HUES64 (cell line): ENCODE data around the gene UBE2S.

Experiments
- H3K27ac ChIP-seq: 2 replicates; pipeline ENCODE4 v1.7.0; 2013; ENCODE audit warnings: low read depth, low read length, inconsistent platforms
- H3K27me3 ChIP-seq: 2 replicates; pipeline ENCODE4 v1.6.1; 2013; ENCODE audit warnings: mild to moderate bottlenecking, low read length; ENCODE audit not compliant: insufficient read depth
- H3K36me3 ChIP-seq: 2 replicates; pipeline ENCODE4 v1.6.1; 2013; ENCODE audit warnings: mild to moderate bottlenecking, low read length; ENCODE audit not compliant: insufficient read depth
- H3K4me1 ChIP-seq: 2 replicates; pipeline ENCODE4 v1.6.1; 2013; ENCODE audit warnings: mild to moderate bottlenecking, low read length, moderate library complexity; ENCODE audit not compliant: insufficient read depth
- H3K4me3 ChIP-seq: 2 replicates; pipeline ENCODE4 v1.5.1; 2013; ENCODE audit warnings: mild to moderate bottlenecking, low read length, moderate library complexity
- H3K9ac ChIP-seq: 2 replicates; pipeline ENCODE4 v1.6.1; 2013; ENCODE audit warnings: mild to moderate bottlenecking, low read depth, low read length
- H3K9me3 ChIP-seq: 2 replicates; pipeline ENCODE4 v1.6.1; 2013; ENCODE audit warnings: low read depth, low read length; ENCODE audit not compliant: insufficient read depth
- WGBS: fragments of 150-250, 120-280 bp; methylation state at CpG from one replicate; pipeline ENCODE4 v1.1.7; 2013; ENCODE audit warnings: missing lambda C conversion rate; 5-methylcytosine and 5-hydroxymethylcytosine counted together

UBE2S gene

DNA sequence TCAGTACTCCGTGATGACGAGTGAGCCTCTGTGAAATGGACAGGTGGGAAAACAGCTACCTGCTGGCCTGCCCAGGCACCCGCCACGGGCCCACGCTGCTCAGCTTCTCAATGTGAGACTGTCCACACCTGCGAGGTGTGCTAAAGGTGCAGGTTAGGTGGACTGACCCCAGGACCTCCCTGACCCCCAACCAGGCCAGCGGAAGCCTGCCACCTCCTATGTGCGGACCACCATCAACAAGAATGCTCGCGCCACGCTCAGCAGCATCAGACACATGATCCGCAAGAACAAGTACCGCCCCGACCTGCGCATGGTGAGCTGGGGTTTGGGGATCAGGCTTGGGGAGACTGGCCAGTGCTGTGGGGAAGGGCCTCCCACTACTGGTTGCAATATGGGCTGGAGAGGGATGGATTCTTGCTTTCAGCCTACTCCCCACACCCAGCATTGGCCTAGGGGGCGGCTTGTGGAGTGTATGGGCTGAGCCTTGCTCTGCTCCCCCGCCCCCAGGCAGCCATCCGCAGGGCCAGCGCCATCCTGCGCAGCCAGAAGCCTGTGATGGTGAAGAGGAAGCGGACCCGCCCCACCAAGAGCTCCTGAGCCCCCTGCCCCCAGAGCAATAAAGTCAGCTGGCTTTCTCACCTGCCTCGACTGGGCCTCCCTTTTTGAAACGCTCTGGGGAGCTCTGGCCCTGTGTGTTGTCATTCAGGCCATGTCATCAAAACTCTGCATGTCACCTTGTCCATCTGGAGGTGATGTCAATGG, 19.7 kb downstream of the UBE2S start:
- peak overlapping the region; percentile 91 for H3K9ac ChIP-seq
- 94% methylated on average over 24 of the region's 24 CpGs for WGBS
- H3K36me3 ChIP-seq: peaks cover 42% of the 10 kb centered on the region
- H3K27ac ChIP-seq: no peak overlapping the region
- H3K4me1 ChIP-seq: peaks cover 18% of the 10 kb centered on the region
- H3K9me3 ChIP-seq: no peaks in the 10 kb centered on the region
- H3K27me3 ChIP-seq: peaks cover 3% of the 10 kb centered on the region; the same call in 1 of the 2 replicates
- peak overlapping the region; percentile 83 for H3K4me3 ChIP-seq

DNA sequence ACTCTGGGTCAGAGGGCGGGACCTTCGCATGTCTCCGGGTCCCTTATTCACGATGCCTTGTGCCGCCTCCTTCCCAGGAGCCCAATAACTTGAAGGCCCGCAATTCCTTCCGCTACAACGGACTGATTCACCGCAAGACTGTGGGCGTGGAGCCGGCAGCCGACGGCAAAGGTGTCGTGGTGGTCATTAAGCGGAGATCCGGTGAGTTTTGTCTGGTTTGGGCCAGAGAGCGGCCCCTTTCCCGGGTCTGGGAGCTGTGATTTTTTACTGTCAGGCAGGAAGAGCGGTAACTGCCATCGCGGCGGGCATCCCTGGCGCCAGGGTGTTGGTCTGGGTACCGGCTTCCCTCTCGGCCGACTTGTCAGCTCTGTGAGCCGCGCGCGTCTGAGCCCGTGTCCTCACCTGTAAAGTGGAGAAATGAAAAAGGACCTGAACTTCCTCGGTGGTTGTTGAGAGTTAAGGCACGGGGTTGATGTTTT, 21.1 kb downstream of the UBE2S start:
- H3K9ac ChIP-seq: peak overlapping the region; percentile 91
- 7% methylated on average over 33 of the region's 33 CpGs for WGBS
- H3K4me3 ChIP-seq: peak overlapping the region; percentile 83
- peaks cover 42% of the 10 kb centered on the region for H3K36me3 ChIP-seq
- peak overlapping the region; percentile 62; the same call in 1 of the 2 replicates for H3K27ac ChIP-seq
- H3K4me1 ChIP-seq: peaks cover 13% of the 10 kb centered on the region; the same call in 1 of the 2 replicates
- H3K9me3 ChIP-seq: no peaks in the 10 kb centered on the region
- H3K27me3 ChIP-seq: peaks cover 9% of the 10 kb centered on the region; the same call in 1 of the 2 replicates

DNA sequence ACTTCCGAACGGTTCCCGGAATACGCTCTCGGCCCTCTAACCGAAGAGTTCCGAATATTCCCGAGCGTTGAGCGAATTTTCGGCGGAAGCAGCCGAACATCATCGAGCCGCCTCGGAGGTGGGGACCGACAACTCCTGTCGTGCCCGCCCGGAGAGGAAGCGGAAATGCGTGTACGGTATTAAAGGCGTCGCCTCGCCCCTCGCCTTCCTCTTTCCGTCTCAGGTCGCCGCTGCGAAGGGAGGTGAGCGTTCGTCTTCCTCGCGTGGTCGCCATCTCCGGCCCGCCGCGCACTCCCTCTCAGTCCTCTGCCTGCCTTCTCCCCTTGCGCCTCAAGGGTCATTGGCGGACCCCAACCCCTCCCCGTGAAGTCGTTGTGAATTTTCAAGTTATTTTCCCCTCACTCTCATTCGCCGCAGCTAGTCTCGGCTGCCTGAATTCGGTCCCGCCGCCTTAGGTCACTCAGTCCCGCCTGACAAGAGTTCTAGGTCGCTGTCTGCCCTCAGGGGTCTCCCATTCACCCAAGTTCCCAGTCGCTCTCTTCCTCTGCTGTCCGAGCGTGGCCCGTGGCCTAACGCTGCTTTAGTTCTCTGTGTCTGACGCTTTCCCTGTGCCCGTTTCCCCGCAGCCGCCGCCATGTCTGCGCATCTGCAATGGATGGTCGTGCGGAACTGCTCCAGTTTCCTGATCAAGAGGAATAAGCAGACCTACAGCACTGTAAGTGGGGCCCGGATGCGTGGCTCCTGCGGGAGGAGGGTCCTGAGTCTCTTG, 21.7 kb downstream of the UBE2S start, which contains the start of gene RPL28:
Gene RPL28 (plus strand): TSS at position 209 of the 769 bp plus-strand sequence. CDS start 426 bp downstream, at position 635.
- H3K27ac ChIP-seq: peak within 1 kb of the TSS; percentile 86

DNA sequence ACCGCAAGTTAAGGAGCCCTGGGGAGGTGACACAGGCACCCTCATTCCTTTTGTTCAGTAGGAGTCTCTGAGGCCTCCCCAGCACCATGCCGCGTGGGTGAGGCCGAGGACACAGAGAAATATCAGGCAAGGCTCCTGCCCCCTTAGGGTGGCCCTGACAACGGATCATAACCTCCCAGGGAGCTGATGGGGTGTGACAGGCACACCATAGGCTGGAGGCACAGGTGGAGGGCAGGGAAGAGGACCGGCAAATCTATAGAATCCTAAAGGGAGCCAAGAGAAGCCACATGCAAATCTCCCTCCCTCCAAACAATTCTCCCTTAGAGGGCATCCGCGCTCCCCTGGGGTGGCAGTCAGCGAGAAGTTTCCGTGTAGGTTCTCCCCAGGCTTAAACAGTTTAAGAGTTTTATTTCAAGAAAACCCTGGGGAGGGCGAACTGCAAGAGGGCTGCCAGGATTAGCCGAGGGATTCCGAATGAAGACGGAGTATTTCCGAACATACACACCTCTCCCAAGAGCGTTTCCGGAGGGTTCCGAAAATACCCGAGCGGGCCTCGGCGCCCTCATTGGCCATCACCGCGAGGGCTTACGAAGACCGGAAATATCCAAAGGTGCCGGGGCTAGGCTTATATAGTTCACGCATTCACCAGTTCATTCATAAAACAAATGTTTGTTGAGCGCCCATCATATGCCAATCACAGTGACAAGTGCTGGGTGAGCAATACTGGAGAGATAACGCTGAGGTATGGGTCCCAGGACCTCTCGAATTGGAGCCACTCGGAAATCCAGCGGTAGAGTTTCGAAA, 22.5 kb downstream of the UBE2S start:
- Histone ChIP-seq H3K9me3 (no peaks in the 10 kb centered on the region), H3K27ac (peak overlapping the region; percentile 86), H3K4me1 (peaks cover 13% of the 10 kb centered on the region; the same call in 1 of the 2 replicates), H3K4me3 (peak overlapping the region; percentile 83), H3K27me3 (peaks cover 9% of the 10 kb centered on the region; the same call in 1 of the 2 replicates), H3K9ac (peak overlapping the region; percentile 84), H3K36me3 (peaks cover 39% of the 10 kb centered on the region)
- WGBS: 6% methylated on average over 34 of the region's 34 CpGs

More for the DNA sequence above, 21.7 kb downstream of the UBE2S start, which contains the start of gene RPL28:
- Histone ChIP-seq H3K27me3 (peaks cover 9% of the 10 kb centered on the region; the same call in 1 of the 2 replicates), H3K4me3 (peak within 1 kb of the TSS; percentile 83), H3K4me1 (peaks cover 13% of the 10 kb centered on the region; the same call in 1 of the 2 replicates), H3K36me3 (peaks cover 42% of the 10 kb centered on the region), H3K9ac (peak within 1 kb of the TSS; percentile 91), H3K9me3 (no peaks in the 10 kb centered on the region)
- WGBS: under 1% methylated on average over 68 of the region's 68 CpGs

DNA sequence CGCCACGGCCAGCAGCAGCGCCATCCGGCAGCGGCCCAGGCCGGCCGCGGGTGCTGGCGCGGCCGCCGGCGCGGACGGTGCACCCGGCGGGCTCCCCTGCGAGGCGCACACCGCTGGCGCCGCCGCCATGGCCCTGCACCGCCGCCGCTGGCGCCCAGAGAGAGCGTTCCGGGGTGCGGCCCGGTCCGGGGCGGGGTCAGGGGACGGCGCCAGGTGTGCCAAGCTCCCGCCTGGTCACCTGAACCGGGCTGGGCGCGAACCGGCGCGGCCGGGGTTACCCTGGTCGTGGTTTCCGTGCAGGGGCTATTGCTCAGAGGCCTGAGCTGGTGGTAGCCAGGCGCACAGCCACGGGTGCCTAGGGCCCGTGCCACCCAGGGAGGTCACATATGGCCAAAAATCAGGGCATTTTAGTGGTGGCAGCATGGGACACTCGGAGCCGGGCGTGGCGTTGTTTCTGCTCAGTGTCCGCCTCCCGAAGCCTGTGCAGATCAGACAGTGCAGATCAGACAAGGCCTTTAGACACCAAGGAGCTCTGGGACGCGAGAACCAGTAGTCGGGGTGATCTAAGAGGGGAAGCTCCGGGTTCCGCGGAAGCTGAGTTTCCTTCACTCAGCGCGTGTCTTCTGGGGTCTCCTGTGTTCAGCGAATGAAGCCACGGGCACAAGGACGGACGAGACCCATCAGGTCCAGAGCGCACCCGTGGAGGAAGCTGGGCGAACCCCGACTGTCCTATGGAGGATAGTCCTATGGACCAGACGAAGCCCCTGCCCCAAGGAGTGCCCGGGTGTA, 23.3 kb downstream of the UBE2S start, which contains the start of gene TMEM238:
Gene TMEM238 (minus strand): TSS at position 162 of the 789 bp plus-strand sequence. CDS start 33 bp downstream, at position 129.
- no peaks in the 10 kb centered on the region for H3K9me3 ChIP-seq
- H3K9ac ChIP-seq: peak within 1 kb of the TSS; percentile 84
- 28% methylated on average over 72 of the region's 72 CpGs for WGBS
- H3K4me1 ChIP-seq: peaks cover 13% of the 10 kb centered on the region; the same call in 1 of the 2 replicates
- H3K27ac ChIP-seq: peak within 1 kb of the TSS; percentile 86
- H3K4me3 ChIP-seq: peak within 1 kb of the TSS; percentile 83
- peaks cover 31% of the 10 kb centered on the region for H3K36me3 ChIP-seq
- peaks cover 9% of the 10 kb centered on the region; the same call in 1 of the 2 replicates for H3K27me3 ChIP-seq

DNA sequence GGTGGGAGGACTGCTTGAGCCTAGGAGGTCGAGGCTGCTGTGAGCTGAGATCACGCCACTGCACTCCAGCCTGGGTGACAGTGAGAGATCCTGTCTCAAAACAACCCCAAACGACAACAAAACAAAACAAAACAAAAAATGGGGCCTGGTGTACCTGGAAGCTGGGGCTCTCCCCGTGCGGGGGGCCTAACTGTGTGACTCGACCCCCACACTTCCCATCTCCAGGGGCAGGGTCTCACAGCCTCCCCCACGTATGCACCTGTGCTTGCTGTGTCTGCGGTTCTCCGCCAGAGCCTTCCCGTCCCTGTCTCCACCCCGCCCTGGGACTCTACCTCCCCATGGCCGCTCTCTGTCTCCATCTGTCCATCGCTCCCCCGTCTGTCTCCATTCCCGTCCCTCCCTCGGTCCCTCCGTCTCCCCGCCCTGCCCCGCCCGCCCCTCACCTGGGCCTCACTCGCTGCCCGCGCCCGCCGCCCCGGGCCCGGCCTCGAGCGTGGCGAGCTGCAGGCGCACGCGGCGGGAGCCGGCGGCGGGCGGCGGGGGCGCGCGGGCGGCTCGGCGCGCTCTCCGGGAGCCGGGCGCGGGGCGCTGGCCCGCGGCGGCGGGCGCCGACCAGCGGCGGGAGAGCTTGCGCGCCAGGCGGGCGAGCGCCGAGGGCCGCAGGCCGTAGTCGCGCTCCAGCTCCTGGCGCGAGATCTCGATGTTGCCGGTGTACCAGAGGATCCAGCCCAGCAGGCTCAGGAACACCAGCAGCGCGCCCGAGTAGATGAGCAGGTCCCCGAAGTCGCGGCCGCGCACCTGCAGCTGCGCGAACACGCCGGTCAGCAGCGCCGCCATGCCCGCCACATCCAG, 24.1 kb downstream of the UBE2S start:
- Histone ChIP-seq H3K27me3 (peaks cover 15% of the 10 kb centered on the region), H3K27ac (no peak overlapping the region; the same call in 1 of the 2 replicates), H3K36me3 (peaks cover 23% of the 10 kb centered on the region), H3K4me3 (peak overlapping the region; percentile 83), H3K9me3 (no peaks in the 10 kb centered on the region), H3K9ac (peak overlapping the region; percentile 84), H3K4me1 (peaks cover 13% of the 10 kb centered on the region; the same call in 1 of the 2 replicates)
- 5% methylated on average over 88 of the region's 88 CpGs for WGBS

DNA sequence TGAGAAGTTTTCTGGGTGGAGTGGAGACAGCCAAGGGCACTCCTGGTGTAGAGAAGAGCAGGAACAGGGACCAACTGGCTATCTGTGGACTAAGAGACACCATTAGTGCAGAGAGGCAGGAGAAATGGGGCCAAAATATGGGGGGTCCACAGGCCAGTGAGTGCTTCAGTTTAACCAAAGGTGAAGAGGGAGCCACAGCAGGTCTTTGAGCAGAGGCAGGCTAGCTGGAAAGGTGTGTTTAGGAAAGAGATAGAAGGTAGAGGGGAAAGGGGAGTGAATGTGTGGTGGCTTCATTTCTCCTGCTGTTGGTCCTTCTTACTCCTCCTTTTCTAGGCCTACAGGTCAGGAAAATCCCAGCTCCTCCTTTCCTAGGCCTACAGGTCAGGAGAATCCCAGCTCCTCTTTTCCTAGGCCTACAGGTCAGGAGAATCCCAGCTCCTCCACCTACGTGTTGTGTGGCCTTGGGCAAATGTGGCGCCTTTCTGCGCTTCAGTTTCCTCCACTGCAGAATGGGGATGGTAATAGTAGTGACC, 25.0 kb downstream of the UBE2S start:
- H3K4me3 ChIP-seq: 0 out of 2 replicates have a peak overlapping the region, but pooled peaks have one; percentile 55

DNA sequence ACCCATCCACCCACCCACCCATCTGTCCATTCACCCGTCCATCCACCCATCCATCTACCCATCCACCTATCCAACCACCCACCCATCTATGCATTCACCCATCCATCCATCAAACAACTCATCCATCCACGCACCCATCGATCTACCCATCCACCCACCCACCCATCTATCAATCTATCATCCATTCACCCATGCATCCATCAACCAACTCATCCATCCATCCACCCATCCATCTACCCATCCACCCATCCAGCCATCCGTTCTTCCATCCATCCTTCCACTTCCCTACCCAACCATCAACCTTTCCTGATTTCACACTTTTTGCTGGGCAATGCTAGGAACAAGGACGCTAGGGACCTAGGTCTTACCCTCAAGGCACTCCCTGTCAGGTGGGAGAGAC, 25.6 kb downstream of the UBE2S start:
- WGBS: 92% methylated on average over 5 of the region's 5 CpGs
- H3K36me3 ChIP-seq: peaks cover 8% of the 10 kb centered on the region
- peaks cover 24% of the 10 kb centered on the region for H3K27me3 ChIP-seq
- no peak overlapping the region for H3K9ac ChIP-seq
- peaks cover 8% of the 10 kb centered on the region; the same call in 1 of the 2 replicates for H3K4me1 ChIP-seq
- H3K4me3 ChIP-seq: no peak overlapping the region
- H3K27ac ChIP-seq: no peak overlapping the region
- H3K9me3 ChIP-seq: no peaks in the 10 kb centered on the region

More for the DNA sequence above, 25.0 kb downstream of the UBE2S start:
- Histone ChIP-seq H3K36me3 (peaks cover 14% of the 10 kb centered on the region), H3K4me1 (peaks cover 13% of the 10 kb centered on the region; the same call in 1 of the 2 replicates), H3K9me3 (no peaks in the 10 kb centered on the region), H3K9ac (no peak overlapping the region), H3K27me3 (peaks cover 21% of the 10 kb centered on the region), H3K27ac (no peak overlapping the region)
- 98% methylated on average over 3 of the region's 3 CpGs for WGBS

DNA sequence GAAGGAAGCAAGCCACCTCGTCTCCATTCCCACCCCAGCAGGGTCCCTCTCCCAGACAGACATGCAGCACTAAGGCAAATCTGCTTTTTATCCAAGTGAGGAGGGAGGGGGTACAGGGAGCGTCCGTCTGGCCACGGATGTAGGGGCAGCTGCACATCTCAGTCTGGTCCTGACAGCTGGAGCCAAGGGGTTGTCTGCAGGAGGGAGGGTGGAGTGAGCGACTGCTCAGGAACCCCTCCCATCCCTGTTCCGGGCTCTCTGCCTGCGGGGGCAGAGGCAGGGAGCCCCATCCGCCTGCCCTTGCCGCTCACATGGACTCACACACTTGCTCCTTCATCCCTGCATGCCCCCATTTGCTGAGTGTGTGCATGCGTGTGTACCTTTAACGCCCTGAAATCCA, 28.4 kb downstream of the UBE2S start:
- peaks cover 16% of the 10 kb centered on the region for H3K4me1 ChIP-seq
- no peaks in the 10 kb centered on the region for H3K9me3 ChIP-seq
- no peak overlapping the region for H3K9ac ChIP-seq
- H3K27ac ChIP-seq: no peak overlapping the region
- H3K36me3 ChIP-seq: no peaks in the 10 kb centered on the region
- no peak overlapping the region for H3K4me3 ChIP-seq
- WGBS: 64% methylated on average over 11 of the region's 11 CpGs
- H3K27me3 ChIP-seq: peaks cover 30% of the 10 kb centered on the region
